ENCODE data around the gene LIX1. TPM values are rescaled to one million over a fixed set of nuclear protein-coding genes. Genes with fewer than 3 reads are reported as not detected.

The LIX1 gene
- total RNA-seq, 1 donor from 2014 or later, result not detected

- H3K27me3 ChIP-seq, result no peaks in the 10 kb centered on the region
- intact Hi-C loops (cut with DNase I), result no loop called here
- no peaks in the 10 kb centered on the region for H3K4me1 ChIP-seq
- H3K36me3 ChIP-seq, result no peaks in the 10 kb centered on the region
- H3K27ac ChIP-seq, result no peak overlapping the region
- H3K9me3 ChIP-seq, result no peaks in the 10 kb centered on the region
- DNase-seq (ENCODE audit: extremely low spot score in 2 of 2), result no peak
- H3K4me3 ChIP-seq, result no peak overlapping the region
- TF ChIP-seq CTCF (IDR thresholded peaks at IDR 0.05) (no peak), POLR2A (IDR thresholded peaks at IDR 0.05) (no peak), POLR2AphosphoS5 (IDR thresholded peaks at IDR 0.05; ENCODE audit: insufficient read depth in 1 of 2, low read depth in 1 of 2) (no peak)
These were observed 6.5 kb downstream of the LIX1 start for GRCh38 chr5:97135868-97136267.

GRCh38 chr5:97134634-97135033 is 7.8 kb downstream of the LIX1 start:
- no peaks in the 10 kb centered on the region for H3K9me3 ChIP-seq
- H3K27ac ChIP-seq, result no peak overlapping the region
- DNase-seq (ENCODE audit: extremely low spot score in 2 of 2), result no peak
- intact Hi-C loops (cut with DNase I), result no loop called here
- no peaks in the 10 kb centered on the region for H3K36me3 ChIP-seq
- TF ChIP-seq POLR2A (IDR thresholded peaks at IDR 0.05) (no peak), CTCF (IDR thresholded peaks at IDR 0.05) (no peak), POLR2AphosphoS5 (IDR thresholded peaks at IDR 0.05; ENCODE audit: insufficient read depth in 1 of 2, low read depth in 1 of 2) (no peak)
- H3K4me1 ChIP-seq, result no peaks in the 10 kb centered on the region
- no peak overlapping the region for H3K4me3 ChIP-seq
- no peaks in the 10 kb centered on the region for H3K27me3 ChIP-seq

- no peak overlapping the region for H3K4me3 ChIP-seq
- no peak overlapping the region for H3K27ac ChIP-seq
- DNase-seq (ENCODE audit: extremely low spot score in 2 of 2), result no peak
- H3K27me3 ChIP-seq, result no peaks in the 10 kb centered on the region
- no peaks in the 10 kb centered on the region for H3K36me3 ChIP-seq
- intact Hi-C loops (cut with DNase I), result no loop called here
- no peaks in the 10 kb centered on the region for H3K9me3 ChIP-seq
- no peaks in the 10 kb centered on the region for H3K4me1 ChIP-seq
- TF ChIP-seq CTCF (IDR thresholded peaks at IDR 0.05), result no peak
- no peak for TF ChIP-seq POLR2A (IDR thresholded peaks at IDR 0.05)
- TF ChIP-seq POLR2AphosphoS5 (IDR thresholded peaks at IDR 0.05; ENCODE audit: insufficient read depth in 1 of 2, low read depth in 1 of 2), result no peak
These were observed 9.3 kb downstream of the LIX1 start for GRCh38 chr5:97133101-97133500.

GRCh38 chr5:97131921-97132320 is 10.5 kb downstream of the LIX1 start:
- Histone ChIP-seq H3K36me3 (no peaks in the 10 kb centered on the region), H3K27ac (no peak overlapping the region), H3K27me3 (no peaks in the 10 kb centered on the region), H3K4me3 (no peak overlapping the region), H3K4me1 (no peaks in the 10 kb centered on the region), H3K9me3 (no peaks in the 10 kb centered on the region)
- intact Hi-C loops (cut with DNase I), result no loop called here
- no peak for DNase-seq (ENCODE audit: extremely low spot score in 2 of 2)
- TF ChIP-seq CTCF (IDR thresholded peaks at IDR 0.05) (no peak), POLR2AphosphoS5 (IDR thresholded peaks at IDR 0.05; ENCODE audit: insufficient read depth in 1 of 2, low read depth in 1 of 2) (no peak)

GRCh38 chr5:97131139-97131710 is 11.2 kb downstream of the LIX1 start:
- no peaks in the 10 kb centered on the region for H3K4me1 ChIP-seq
- no peak overlapping the region for H3K27ac ChIP-seq
- H3K27me3 ChIP-seq, result no peaks in the 10 kb centered on the region
- intact Hi-C loops (cut with DNase I), result no loop called here
- TF ChIP-seq CTCF (IDR thresholded peaks at IDR 0.05) (no peak), POLR2AphosphoS5 (IDR thresholded peaks at IDR 0.05; ENCODE audit: insufficient read depth in 1 of 2, low read depth in 1 of 2) (no peak), POLR2A (IDR thresholded peaks at IDR 0.05) (no peak)
- no peak overlapping the region for H3K4me3 ChIP-seq
- H3K9me3 ChIP-seq, result no peaks in the 10 kb centered on the region
- DNase-seq (ENCODE audit: extremely low spot score in 2 of 2), result no peak
- H3K36me3 ChIP-seq, result no peaks in the 10 kb centered on the region

Data from vagina (tissue), 2 donors.